Heart right ventricle (tissue), 16 donors: Measurements from ENCODE around the gene EIF3J. TPM values are rescaled to one million over a fixed set of nuclear protein-coding genes. Genes with fewer than 3 reads are reported as not detected.
A peak's percentile ranks its signal among the peaks of the same experiment; 100 is the strongest.
"Not testable (repeated sequence)": the region's sequence is repeated elsewhere in the genome, so short reads cannot be mapped to it uniquely, and the experiment has no call there.

ENCODE experiments used
- ATAC-seq, 8 donors: fragments of 200-7000 bp; cut with Tn5 transposase; one replicate each; pipeline ENCODE4 v1.9.1; 2020; ENCODE audit warnings: mild to moderate bottlenecking in 8 of 8, moderate library complexity in 8 of 8, moderate number of reproducible peaks in 1 of 8
- DNase-seq, 2 donors: peaks; one replicate each; pipeline ENCODE4 v3.0.0-alpha.2; 2020
- H3K27ac ChIP-seq, 10 donors: fragments of 200-600 bp; sonication (generic) in 2 of 10; one replicate each; pipeline versions ENCODE4 v1.5.0 to v1.8.0; 2020 to 2022; ENCODE audit warnings: mild to moderate bottlenecking in 3 of 10
- H3K27me3 ChIP-seq, 7 donors: fragments of 200-600 bp; one replicate each; pipeline ENCODE4 v1.8.0; 2021 to 2022; ENCODE audit warnings: mild to moderate bottlenecking in 2 of 7
- H3K36me3 ChIP-seq, 9 donors: fragments of 200-600 bp; sonication (generic) in 1 of 9; one replicate each; pipeline versions ENCODE4 v1.5.0 to v1.8.0; 2020 to 2022; ENCODE audit warnings: mild to moderate bottlenecking in 2 of 9
- H3K4me1 ChIP-seq, 9 donors: fragments of 200-600 bp; sonication (generic) in 1 of 9; one replicate each; pipeline versions ENCODE4 v1.5.0 to v1.8.0; 2020 to 2022; ENCODE audit warnings: mild to moderate bottlenecking in 4 of 9
- H3K4me3 ChIP-seq, 10 donors: fragments of 200-600 bp; sonication (generic) in 2 of 10; one replicate each; pipeline versions ENCODE4 v1.5.0 to v1.8.0; 2020 to 2022; ENCODE audit warnings: mild to moderate bottlenecking in 7 of 10, moderate library complexity in 2 of 10
- H3K9me3 ChIP-seq, 11 donors: fragments of 200-600 bp in 10 of 11; sonication (generic) in 2 of 11; one replicate each; pipeline versions ENCODE4 v1.5.0 to v1.8.0; 2013 to 2022; ENCODE audit warnings: mild to moderate bottlenecking in 2 of 11, control low read depth in 1 of 11, moderate library complexity in 1 of 11
- WGBS, 2 donors: extraction: QIAGEN DNeasy Blood & Tissue Kit; methylation state at CpG; one replicate each; pipeline ENCODE4 v1.1.7; 2013; ENCODE audit warnings: inconsistent platforms in 1 of 2; 5-methylcytosine and 5-hydroxymethylcytosine counted together
- intact Hi-C, 10 donors: fragments of 100-400 bp; cut with DNase I; formaldehyde crosslinking; loops; one replicate each; pipeline versions ENCODE4 v1.11.1 to v1.14.2; 2022
- polyA plus RNA-seq, 2 donors: library from polyadenylated mRNA; stranded (reverse); fragments of 200-250 nt; gene quantifications; one replicate each; pipeline ENCODE4 v1.2.3, GENCODE V29; 2013
- total RNA-seq, 10 donors: library from RNA; stranded (reverse); fragmentation: NEBNext Ultra II Directional in 3 of 10; extraction: Animal tissue kit (Norgen Biotek cat#: 25700) in 3 of 10; gene quantifications; one replicate each; pipeline versions ENCODE4 v1.2.1 to v1.2.4, GENCODE V29; 2021 to 2023
- TF ChIP-seq, protein P1 (sequence below), 9 donors: fragments of 200-600 bp; sonication (generic) in 2 of 9; IDR thresholded peaks; one replicate each; pipeline versions ENCODE4 v1.5.0 to v1.8.0; 2021 to 2022; ENCODE audit warnings: antibody characterized with exemption in 9 of 9, mild to moderate bottlenecking in 5 of 9, moderate library complexity in 1 of 9
- donor health status: Arrhythmogenic right ventricular cardiomyopathy.
- donor health status: ischemic (EF 13 %, LVEDD 7.1; RV severe dilation, severe dysfunction).
- donor health status: healthy with polysubstance abuse.
- donor health status: DM: no; HTN: yes; CAD: no.
- donor health status: DM: no; HTN: no; CAD: no.
- donor health status: ischemic (EF 25% LVEDD 6.9; RV normal size, moderate dysfunction).
- donor health status: ischemic (EF 25% LVEDD 5.7; RV mildly dilated, moderate dysfunction).
- donor health status: healthy.
- donor health status: DM: yes; HTN: yes; CAD: no.
- donor health status: Ischemic cardiomyopathy.
- donor health status: ischemic (EF 35%, LVEDD 5.7; RV mildly dilated, moderate dysfunction).
- donor health status: nonischemic (EF 11% LVEDD 7.7; RV severe dilation, severe dysfunction).
- donor health status: DM: yes; HTN: yes; CAD: no.
- donor health status: PGD.
- donor health status: ischemic (EF 29% LVEDD 5.4; RV normal size, mild dysfunction).
- donor health status: nonischemic (EF 23%, LVEDD 6.1; RV moderate dilation, normal function).

EIF3J gene
- total and polyA plus RNA-seq, 12 donors: 30.4 to 105 (median 81.4) TPM

DNA sequence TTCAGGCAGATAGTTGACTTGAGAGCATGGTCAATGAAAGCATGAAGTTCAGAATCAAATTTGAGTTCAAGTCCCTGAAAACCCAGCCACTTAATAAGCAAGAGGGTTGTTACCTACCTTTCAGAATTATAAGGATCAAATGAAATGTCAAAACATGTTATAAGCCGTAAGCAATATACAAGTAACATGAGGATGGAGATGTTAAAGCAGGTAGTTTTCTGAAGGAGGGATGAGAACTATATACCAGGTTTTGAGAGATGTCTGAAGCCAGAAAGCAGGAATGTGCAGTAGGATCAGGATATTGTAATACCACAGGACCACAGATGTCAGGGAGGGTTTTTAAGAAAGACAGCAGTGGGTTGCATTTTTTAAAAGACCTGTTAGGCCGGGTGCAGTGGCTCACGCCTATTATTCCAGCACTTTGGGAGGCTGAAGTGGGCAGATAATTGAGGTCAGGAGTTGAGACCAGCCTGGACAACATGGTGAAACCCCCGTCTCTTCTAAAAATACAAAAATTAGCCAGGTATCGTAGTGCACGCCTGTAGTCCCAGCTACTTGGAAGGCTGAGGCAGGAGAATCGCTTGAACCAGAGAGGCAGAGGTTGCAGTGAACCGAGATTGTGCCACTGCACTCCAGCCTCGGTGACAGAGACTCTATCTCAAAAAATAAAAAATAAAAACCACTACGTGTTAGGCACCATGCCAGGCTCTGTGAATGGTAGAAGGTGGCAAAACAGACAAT lies 6.9 kb upstream of the EIF3J start:
- Histone ChIP-seq H3K4me1 (peaks cover 0 to 4% (median 0%) of the 10 kb centered on the region in 9 donors), H3K27ac (no peak overlapping the region), H3K4me3 (no peak overlapping the region), H3K27me3 (no peaks in the 10 kb centered on the region), H3K36me3 (peaks cover 0 to 62% (median 0%) of the 10 kb centered on the region in 9 donors), H3K9me3 (no peaks in the 10 kb centered on the region)
- no peak for DNase-seq
- WGBS, 2 donors: 73 to 75% methylated on average over 10 of the region's 10 CpGs
- no peak for ATAC-seq
- intact Hi-C loops: no loop called here
- TF ChIP-seq, protein P1, sequence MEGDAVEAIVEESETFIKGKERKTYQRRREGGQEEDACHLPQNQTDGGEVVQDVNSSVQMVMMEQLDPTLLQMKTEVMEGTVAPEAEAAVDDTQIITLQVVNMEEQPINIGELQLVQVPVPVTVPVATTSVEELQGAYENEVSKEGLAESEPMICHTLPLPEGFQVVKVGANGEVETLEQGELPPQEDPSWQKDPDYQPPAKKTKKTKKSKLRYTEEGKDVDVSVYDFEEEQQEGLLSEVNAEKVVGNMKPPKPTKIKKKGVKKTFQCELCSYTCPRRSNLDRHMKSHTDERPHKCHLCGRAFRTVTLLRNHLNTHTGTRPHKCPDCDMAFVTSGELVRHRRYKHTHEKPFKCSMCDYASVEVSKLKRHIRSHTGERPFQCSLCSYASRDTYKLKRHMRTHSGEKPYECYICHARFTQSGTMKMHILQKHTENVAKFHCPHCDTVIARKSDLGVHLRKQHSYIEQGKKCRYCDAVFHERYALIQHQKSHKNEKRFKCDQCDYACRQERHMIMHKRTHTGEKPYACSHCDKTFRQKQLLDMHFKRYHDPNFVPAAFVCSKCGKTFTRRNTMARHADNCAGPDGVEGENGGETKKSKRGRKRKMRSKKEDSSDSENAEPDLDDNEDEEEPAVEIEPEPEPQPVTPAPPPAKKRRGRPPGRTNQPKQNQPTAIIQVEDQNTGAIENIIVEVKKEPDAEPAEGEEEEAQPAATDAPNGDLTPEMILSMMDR (IDR thresholded peaks at IDR 0.05): no peak

DNA sequence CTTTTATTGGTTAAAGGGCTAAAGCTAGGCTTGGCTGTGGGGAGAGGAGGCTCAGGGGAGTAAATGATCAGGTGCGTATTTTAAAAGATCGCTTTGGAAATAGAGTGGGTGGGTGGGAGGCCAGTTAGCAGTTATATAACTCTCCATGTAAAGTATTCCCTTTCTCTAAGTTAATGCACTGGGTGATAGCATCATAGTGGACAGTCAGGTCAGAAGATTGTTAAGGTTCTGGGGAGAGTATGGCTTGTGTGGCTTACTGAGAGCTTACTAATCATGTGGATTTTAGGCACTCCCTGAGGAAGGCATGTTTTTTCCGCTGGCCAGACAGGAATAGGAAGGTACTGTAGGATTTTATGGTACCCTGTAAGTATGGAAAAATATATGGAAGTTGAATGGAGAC lies 6.3 kb upstream of the EIF3J start:
- Histone ChIP-seq H3K9me3 (no peaks in the 10 kb centered on the region), H3K4me3 (no peak overlapping the region), H3K4me1 (peaks cover 0 to 10% (median 5%) of the 10 kb centered on the region in 9 donors), H3K27me3 (no peaks in the 10 kb centered on the region), H3K36me3 (peaks cover 0 to 56% (median 0%) of the 10 kb centered on the region in 9 donors), H3K27ac (no peak overlapping the region)
- TF ChIP-seq, protein P1 (IDR thresholded peaks at IDR 0.05): no peak
- ATAC-seq (no peak), DNase-seq (no peak)
- intact Hi-C loops: no loop called here
- WGBS, 2 donors: 96 to 99% methylated on average over 3 of the region's 3 CpGs

DNA sequence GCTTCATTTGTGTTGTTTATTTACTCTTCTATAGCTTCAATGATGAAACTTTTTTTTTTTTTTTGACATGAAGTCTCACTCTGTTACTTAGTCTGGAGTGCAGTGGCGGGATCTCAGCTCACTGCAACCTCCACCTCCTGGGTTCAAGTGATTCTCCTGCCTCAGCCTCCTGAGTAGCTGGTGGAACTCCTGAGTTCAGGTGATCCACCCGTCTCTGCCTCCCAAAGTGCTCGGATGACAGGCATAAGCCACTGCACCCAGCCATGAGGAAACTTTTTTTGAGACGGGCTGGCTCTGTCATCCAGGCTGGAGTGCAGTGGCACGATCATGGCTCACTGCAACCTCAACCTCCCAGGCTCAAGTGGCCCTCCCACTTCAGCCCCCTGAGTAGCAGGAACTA lies 4.7 kb upstream of the EIF3J start:
- intact Hi-C loops: not testable (repeated sequence)

DNA sequence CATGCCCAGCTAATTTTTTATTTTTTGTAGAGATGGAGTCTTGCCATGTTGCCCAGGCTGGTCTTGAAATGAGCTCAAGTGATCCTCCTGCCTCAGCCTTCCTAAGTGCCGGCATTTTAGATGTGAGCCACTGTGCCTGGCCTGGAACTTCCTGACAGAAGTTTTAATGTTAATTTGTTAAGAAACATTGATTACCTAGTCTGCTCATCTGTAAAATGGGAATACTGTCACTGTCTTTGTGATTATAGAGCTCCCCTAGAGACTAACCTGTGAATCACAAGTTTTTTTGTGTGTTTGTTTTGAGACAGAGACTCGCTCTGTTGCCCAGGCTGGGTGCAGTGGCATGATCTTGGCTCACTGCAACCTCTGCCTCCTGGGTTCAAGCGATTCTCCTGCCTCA lies 4.3 kb upstream of the EIF3J start:
- Histone ChIP-seq H3K27ac (no peak overlapping the region), H3K4me3 (no peak overlapping the region), H3K4me1 (peaks cover 0 to 17% (median 11%) of the 10 kb centered on the region in 9 donors), H3K27me3 (no peaks in the 10 kb centered on the region), H3K9me3 (no peaks in the 10 kb centered on the region), H3K36me3 (peaks cover 0 to 36% (median 0%) of the 10 kb centered on the region in 9 donors)
- no peak for ATAC-seq
- DNase-seq: no peak
- intact Hi-C loops: no loop called here
- WGBS, 2 donors: 99% methylated on average over 3 of the region's 3 CpGs
- TF ChIP-seq, protein P1 (IDR thresholded peaks at IDR 0.05): no peak

More for the DNA sequence above, 4.7 kb upstream of the EIF3J start:
- H3K4me3 ChIP-seq, DNase-seq, ATAC-seq, H3K9me3 ChIP-seq, H3K27me3 ChIP-seq, H3K27ac ChIP-seq: not testable (repeated sequence)
- H3K36me3 ChIP-seq: peaks cover 0 to 40% (median 0%) of the 10 kb centered on the region in 9 donors
- H3K4me1 ChIP-seq: peaks cover 0 to 14% (median 10%) of the 10 kb centered on the region in 9 donors
- 97% methylated on average over 5 of the region's 5 CpGs for WGBS, 2 donors

DNA sequence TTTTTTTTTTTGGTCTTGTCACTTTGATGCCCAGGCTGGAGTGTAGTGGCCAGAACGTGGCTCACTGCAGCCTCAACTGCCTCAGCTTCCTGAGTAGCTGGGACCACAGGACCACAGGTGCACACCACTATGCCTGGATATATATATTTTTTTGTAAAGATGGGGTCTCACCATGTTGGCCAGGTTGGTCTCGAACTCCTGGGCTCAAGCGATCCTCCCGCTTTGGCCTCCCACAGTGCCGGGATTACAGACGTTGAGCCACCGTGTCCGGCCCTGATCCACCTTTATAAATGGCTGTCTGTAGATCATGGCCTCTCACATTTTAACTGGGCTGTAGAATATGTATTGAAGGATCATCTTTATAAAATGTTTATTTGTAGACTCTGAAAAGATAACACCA lies 1.9 kb upstream of the EIF3J start:
- DNase-seq (no peak), ATAC-seq (no peak)
- TF ChIP-seq, protein P1 (IDR thresholded peaks at IDR 0.05): no peak
- Histone ChIP-seq H3K27me3 (no peaks in the 10 kb centered on the region), H3K36me3 (peaks cover 0 to 32% (median 0%) of the 10 kb centered on the region in 9 donors), H3K9me3 (no peaks in the 10 kb centered on the region), H3K4me3 (peak overlapping the region in 2 of 10 donors; percentile 89 to 90), H3K27ac (no peak overlapping the region), H3K4me1 (peaks cover 0 to 33% (median 28%) of the 10 kb centered on the region in 9 donors)
- intact Hi-C loops: loop anchor here in 2 of 10 donors (5.0 kb wide), 1 partner anchor 108 kb away; the partner anchor contains the start of gene CTDSPL2 (in 2 of the 2)
- WGBS, 2 donors: 94 to 96% methylated on average over 8 of the region's 8 CpGs
